ENCODE results near the gene RESP18.

Gene RESP18

DNA sequence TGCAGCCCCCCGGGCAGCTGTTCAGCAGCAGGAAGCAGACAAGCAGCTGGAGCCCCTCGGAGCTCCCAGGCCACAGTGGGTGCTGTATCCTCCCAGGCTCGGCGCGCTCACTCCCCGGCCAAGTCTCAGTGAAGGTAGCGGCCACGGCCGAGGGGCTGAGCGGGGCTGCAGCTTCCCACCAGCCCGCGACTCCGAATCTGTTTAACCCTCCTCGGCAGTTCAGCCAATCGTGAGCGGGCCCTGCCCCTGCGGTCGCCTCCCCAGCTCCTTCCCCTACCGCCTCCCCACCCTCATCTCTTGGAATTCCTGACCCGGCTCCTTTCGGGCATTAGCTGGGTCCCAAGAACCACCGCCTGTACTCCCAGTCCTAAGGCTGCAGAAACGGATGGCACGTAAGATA is at the start of gene RESP18:
TSS of gene RESP18 (minus strand) at position 203 of the 400 bp plus-strand sequence.
- no peak for DNase-seq

- DNase-seq, result no peak
Measured at GRCh38 chr2:219381448-219381847, 48.9 kb upstream of the RESP18 start.

DNA sequence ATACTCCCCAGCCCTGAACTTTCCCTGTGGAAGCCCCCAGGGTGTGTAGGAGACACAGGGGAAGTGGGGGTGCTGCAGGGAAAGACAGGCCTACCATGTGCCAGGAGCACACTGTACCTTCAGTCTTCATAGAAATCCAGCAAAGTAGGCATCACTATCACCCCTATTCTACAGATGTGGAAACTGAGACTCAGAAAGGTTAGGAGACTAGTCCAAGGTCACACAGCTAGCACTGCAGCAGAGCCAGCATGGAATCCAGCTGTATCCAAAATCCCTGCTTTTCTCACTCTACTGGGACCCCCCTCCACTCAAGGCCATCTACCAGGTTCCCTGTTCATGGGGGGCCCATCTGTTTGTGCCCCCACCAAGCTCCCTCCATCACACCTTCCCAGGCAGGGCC is 48.4 kb upstream of the RESP18 start:
- DNase-seq, result no peak

- DNase-seq, result peak in 1 of 2 experiments; percentile 2
Measured at GRCh38 chr2:219378163-219378851, 45.8 kb upstream of the RESP18 start.

DNA sequence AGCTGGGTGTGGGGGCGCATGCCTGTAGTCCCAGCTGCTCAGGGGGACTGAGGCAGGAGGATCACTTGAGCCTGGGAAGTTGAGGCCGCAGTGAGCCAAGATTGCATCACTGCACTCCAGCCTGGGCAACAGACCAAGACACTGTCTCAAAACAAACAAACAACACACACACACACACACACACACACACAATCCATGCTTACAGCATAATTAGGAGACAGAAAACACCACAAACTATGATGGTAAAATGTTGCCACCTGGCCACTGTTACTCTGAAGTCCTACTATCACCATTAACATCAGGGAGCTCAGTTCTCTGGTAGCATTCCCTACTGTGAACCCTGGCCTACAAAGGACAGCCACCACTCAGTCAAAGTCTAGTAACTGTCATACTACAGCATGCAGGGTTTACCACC is 36.9 kb upstream of the RESP18 start:
- DNase-seq, result peak in 1 of 2 experiments; percentile 8

GRCh38 chr2:219368690-219369191 is 36.2 kb upstream of the RESP18 start:
- no peak for DNase-seq

DNA sequence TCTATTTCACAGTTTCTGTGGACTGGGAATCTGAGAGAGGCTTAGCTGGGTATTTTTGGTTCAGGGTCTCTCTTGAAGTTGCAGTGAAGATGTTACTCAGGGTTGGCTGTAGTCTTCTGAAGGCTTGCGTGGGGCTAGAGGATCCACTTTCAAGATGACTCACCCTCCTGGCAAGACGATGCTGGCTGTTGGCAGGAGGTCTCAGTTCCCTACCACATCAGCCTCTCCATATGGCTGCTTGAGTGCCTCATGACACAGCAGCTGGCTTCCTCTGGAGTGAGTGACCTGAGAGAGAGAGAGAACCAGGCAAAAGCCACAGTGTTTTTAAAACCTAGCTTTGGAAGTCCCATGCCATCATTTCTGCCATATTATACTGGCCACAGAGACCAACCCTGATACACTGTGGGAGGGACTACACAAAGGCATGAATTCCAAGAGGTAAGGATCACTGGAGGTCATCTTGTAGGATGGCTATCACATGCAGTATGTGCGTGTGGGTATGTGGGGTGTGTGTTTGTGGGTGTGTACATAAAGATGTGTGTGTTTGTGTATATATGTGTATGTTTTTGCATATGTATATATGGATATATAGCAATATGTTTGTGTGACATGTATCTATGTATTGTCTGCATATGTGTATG is 30.1 kb upstream of the RESP18 start:
- DNase-seq, result no peak

DNA sequence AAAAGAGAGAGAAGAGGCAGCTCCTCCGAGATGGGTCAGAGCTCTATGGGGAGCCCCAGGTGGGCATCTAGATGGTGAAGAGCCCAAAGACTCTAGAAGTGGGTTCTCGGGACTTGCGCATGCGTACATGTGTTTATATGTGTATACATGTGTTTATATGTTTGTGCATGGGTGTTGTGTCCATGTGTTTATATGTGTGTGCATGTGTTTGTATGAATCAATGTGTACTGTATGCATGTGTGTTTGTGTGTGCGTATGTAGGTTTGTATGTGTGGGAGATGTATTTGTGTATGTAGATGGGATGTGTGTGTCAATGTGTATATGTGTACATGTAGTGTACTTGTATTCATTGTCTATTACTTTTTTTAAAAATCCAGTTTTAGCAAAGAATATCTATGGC is 29.5 kb upstream of the RESP18 start:
- no peak for DNase-seq

- DNase-seq, result peak; percentile 25 to 26
Measured at GRCh38 chr2:219358170-219359075, 25.9 kb upstream of the RESP18 start.

DNA sequence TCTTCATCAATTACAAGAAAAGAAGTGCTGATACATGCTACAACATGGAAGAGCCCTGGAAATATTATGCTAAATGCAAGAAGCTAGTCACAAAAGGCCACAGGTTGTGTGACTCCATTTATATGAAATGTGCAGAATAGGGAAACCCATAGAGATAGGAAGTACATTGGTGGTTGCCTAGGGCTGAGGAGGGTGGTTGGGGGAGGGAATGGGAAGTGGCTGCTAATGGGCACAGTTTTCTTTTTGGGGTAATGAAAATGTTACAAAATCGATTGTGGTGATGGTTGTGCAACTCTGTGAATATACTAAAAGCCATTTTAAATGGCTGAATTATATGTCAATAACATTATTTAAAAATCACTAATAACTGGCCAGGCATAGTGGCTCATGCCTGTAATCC is 24.3 kb upstream of the RESP18 start:
- no peak for DNase-seq

GRCh38 chr2:219354582-219354981 is 22.0 kb upstream of the RESP18 start:
- DNase-seq, result no peak

- no peak for DNase-seq
Measured at GRCh38 chr2:219353129-219353528, 20.6 kb upstream of the RESP18 start.

GRCh38 chr2:219352448-219353023 is 20.0 kb upstream of the RESP18 start:
- peak; percentile 58 to 70 for DNase-seq

GRCh38 chr2:219350710-219351221 is 18.2 kb upstream of the RESP18 start:
- no peak for DNase-seq

DNA sequence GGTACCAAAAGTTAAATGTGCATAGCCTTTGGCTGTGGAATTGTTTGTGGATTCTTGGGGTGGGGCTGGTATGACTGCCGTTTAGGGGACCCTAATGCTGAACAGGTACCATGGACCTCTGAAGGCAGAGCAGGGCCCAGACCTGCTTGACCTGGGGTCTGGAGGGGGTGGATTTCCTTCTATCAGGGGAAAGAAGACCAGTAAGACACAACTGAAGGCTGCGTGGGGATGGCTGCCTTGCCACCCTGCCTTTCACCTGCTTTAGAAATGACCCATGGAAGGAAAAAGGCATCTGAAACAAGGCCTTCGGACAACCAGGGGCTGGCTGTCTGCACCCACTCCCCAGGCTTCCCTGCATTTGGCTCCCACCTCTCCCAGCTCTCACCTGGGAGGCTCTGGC is 17.7 kb upstream of the RESP18 start:
- DNase-seq, result no peak

GRCh38 chr2:219344751-219345430 is 12.3 kb upstream of the RESP18 start:
- peak in 1 of 2 experiments; percentile 56 for DNase-seq

DNA sequence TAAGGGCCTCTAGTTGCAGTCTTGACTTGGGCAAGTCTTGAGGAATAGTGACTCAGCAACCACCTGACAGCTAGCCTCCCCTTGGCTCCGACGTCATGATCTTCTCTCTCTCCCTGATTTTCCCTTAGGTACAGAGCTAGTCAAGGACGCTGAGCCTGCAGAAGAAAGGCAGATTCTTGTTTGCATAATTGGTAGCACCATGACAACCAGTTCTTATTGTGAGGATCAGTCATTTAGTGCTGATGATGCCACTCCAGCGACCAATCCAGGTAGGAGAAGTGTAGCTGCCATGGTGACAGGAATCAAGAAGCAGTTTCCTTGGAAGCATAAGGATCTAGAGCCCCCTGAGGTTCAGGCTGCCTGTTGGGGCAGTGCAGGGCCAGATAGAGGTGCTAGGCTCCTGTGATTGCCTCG is 2.8 kb upstream of the RESP18 start:
- no peak for DNase-seq

DNA sequence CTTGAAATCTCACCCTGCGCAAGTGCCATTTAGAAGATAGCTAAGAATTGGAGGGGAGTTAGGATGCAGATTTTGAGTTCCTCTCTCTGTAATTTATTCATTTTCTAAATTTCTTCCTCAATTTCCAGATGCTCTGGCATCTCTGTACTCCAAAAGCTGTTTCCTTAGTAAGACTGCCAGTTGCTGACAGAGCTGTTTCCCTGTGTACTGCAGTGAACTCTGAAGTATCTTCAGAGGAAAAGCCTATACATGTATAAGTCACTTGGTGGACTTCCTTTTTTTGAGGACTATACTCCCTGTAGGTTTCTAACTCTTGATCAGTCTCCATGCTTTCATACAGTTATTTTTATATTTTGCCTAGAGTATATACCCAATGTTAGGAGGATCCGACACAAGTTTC is 1.5 kb upstream of the RESP18 start:
- DNase-seq, result no peak

GRCh38 chr2:219331560-219332213 is 857 bp downstream of the RESP18 start:
- no peak for DNase-seq

GRCh38 chr2:219327719-219328118 is 4.8 kb downstream of the RESP18 start:
- peak in 1 of 2 experiments; percentile 23 for DNase-seq

GRCh38 chr2:219325657-219326315 is 6.8 kb downstream of the RESP18 start:
- no peak for DNase-seq

Data from NCI-H2081 (cell line).